Thoracic aorta (tissue), 2 donors: ENCODE data around the gene RNF144A. TPM values are rescaled to one million over a fixed set of nuclear protein-coding genes. Genes with fewer than 3 reads are reported as not detected.

Source experiments
- ATAC-seq: fragments of 150-250 bp; one replicate; pipeline ENCODE4 v1.8.0; 2017; ENCODE audit warnings: low read depth; ENCODE audit not compliant: insufficient number of reproducible peaks, low FRiP score
- DNase-seq: peaks from one replicate; pipeline ENCODE4 v3.0.0-alpha.2; 2020; ENCODE audit warnings: low spot score
- H3K27ac ChIP-seq, 2 donors: fragments of 200-600 bp; sonication (generic); 1 replicate in 1 of 2; 2 replicates in 1 of 2; pipeline ENCODE4 v1.5.1; 2016; ENCODE audit warnings: mild to moderate bottlenecking in 2 of 2, moderate library complexity in 2 of 2
- H3K27me3 ChIP-seq: fragments of 200-600 bp; sonication (generic); replicated peaks from 2 replicates; pipeline ENCODE4 v1.6.0; 2016; ENCODE audit warnings: mild to moderate bottlenecking; ENCODE audit not compliant: insufficient read depth
- H3K36me3 ChIP-seq: fragments of 200-600 bp; sonication (generic); one replicate; pipeline ENCODE4 v1.5.1; 2016
- H3K4me1 ChIP-seq, 2 donors: fragments of 200-600 bp; sonication (generic); 1 replicate in 1 of 2; 2 replicates in 1 of 2; pipeline versions ENCODE4 v1.5.1 to v1.6.0; 2016; ENCODE audit warnings: low read depth in 2 of 2, mild to moderate bottlenecking in 1 of 2; ENCODE audit not compliant: control insufficient read depth in 1 of 2
- H3K4me3 ChIP-seq: fragments of 200-600 bp; sonication (generic); 2 replicates; pipeline ENCODE4 v1.5.1; 2016; ENCODE audit warnings: mild to moderate bottlenecking
- H3K9me3 ChIP-seq: fragments of 200-600 bp; sonication (generic); 2 replicates; pipeline ENCODE4 v1.5.1; 2016
- CTCF ChIP-seq: fragments of 200-600 bp; sonication (generic); IDR thresholded peaks from one replicate; pipeline ENCODE4 v1.5.1; 2019; ENCODE audit warnings: antibody characterized with exemption
- total RNA-seq, 2 donors: library from RNA; depleted of rRNA; stranded (reverse); fragments of >200 nt; gene quantifications; one replicate each; pipeline versions ENCODE4 v1.1.0 to v1.2.3, GENCODE V29; 2016

RNF144A gene
- total RNA-seq, 2 donors from 2014 or later, result 3.4 to 6.2 TPM

- no peak overlapping the region for H3K4me3 ChIP-seq
- H3K36me3 ChIP-seq, result no peaks in the 10 kb centered on the region
- H3K4me1 ChIP-seq, result peaks cover 11 to 60% of the 10 kb centered on the region in 2 donors
- no peak for TF ChIP-seq CTCF
- DNase-seq, result no peak
- H3K9me3 ChIP-seq, result no peaks in the 10 kb centered on the region
- no peak overlapping the region for H3K27ac ChIP-seq
- ATAC-seq, result no peak
- no peaks in the 10 kb centered on the region for H3K27me3 ChIP-seq
Observed at GRCh38 chr2:7011356-7012083, 94.3 kb downstream of the RNF144A start.

- H3K36me3 ChIP-seq, result no peaks in the 10 kb centered on the region
- H3K9me3 ChIP-seq, result no peaks in the 10 kb centered on the region
- no peaks in the 10 kb centered on the region for H3K27me3 ChIP-seq
- H3K4me1 ChIP-seq, result peaks cover 11 to 66% of the 10 kb centered on the region in 2 donors
- H3K27ac ChIP-seq, result no peak overlapping the region
- ATAC-seq, result no peak
- TF ChIP-seq CTCF, result no peak
- H3K4me3 ChIP-seq, result no peak overlapping the region
- DNase-seq, result no peak
Observed at GRCh38 chr2:7012141-7012764, 95.0 kb downstream of the RNF144A start.

GRCh38 chr2:7013471-7014160 is 96.4 kb downstream of the RNF144A start:
- no peak overlapping the region for H3K27ac ChIP-seq
- H3K36me3 ChIP-seq, result no peaks in the 10 kb centered on the region
- ATAC-seq (no peak), DNase-seq (no peak)
- H3K27me3 ChIP-seq, result no peaks in the 10 kb centered on the region
- no peak for TF ChIP-seq CTCF
- no peak overlapping the region for H3K4me3 ChIP-seq
- H3K9me3 ChIP-seq, result no peaks in the 10 kb centered on the region
- H3K4me1 ChIP-seq, result peaks cover 5 to 55% of the 10 kb centered on the region in 2 donors

GRCh38 chr2:7014174-7014640 is 97.0 kb downstream of the RNF144A start:
- H3K27ac ChIP-seq, result no peak overlapping the region
- H3K36me3 ChIP-seq, result no peaks in the 10 kb centered on the region
- ATAC-seq, result no peak
- peaks cover 0 to 49% of the 10 kb centered on the region in 2 donors for H3K4me1 ChIP-seq
- no peak overlapping the region for H3K4me3 ChIP-seq
- no peak for DNase-seq
- no peaks in the 10 kb centered on the region for H3K9me3 ChIP-seq
- TF ChIP-seq CTCF, result no peak
- H3K27me3 ChIP-seq, result no peaks in the 10 kb centered on the region
